Frontal cortex (tissue), 4 donors: ENCODE data around the gene ALKBH5. TPM values are rescaled to one million over a fixed set of nuclear protein-coding genes. Genes with fewer than 3 reads are reported as not detected.

Source experiments
- DNase-seq, 2 donors: peaks; one replicate each; pipeline ENCODE4 v3.0.0; 2012; ENCODE audit warnings: low spot score in 2 of 2
- FAIRE-seq: peaks from 2 replicates; lab custom pipeline; 2012; peaks lifted over from hg19 to GRCh38; lab: Jason Lieb, UNC
- total RNA-seq: library from RNA; depleted of rRNA; stranded (reverse); fragments of >200 nt; gene quantifications from one replicate; pipeline ENCODE4 v1.2.3, GENCODE V29; 2014
- donor health status: control.
- donor health status: control.
- donor health status: control.

The ALKBH5 gene
- total RNA-seq, 1 donor from 2014 or later: 82.7 TPM

DNA sequence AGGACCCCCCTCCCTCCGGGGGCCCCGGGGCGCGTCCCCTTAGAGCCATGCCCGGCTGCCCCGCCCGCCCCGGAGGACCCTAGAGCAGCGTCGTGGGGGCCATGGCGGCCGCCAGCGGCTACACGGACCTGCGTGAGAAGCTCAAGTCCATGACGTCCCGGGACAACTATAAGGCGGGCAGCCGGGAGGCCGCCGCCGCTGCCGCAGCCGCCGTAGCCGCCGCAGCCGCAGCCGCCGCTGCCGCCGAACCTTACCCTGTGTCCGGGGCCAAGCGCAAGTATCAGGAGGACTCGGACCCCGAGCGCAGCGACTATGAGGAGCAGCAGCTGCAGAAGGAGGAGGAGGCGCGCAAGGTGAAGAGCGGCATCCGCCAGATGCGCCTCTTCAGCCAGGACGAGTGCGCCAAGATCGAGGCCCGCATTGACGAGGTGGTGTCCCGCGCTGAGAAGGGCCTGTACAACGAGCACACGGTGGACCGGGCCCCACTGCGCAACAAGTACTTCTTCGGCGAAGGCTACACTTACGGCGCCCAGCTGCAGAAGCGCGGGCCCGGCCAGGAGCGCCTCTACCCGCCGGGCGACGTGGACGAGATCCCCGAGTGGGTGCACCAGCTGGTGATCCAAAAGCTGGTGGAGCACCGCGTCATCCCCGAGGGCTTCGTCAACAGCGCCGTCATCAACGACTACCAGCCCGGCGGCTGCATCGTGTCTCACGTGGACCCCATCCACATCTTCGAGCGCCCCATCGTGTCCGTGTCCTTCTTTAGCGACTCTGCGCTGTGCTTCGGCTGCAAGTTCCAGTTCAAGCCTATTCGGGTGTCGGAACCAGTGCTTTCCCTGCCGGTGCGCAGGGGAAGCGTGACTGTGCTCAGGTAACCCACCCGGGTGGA, 759 bp downstream of the ALKBH5 start:
- FAIRE-seq: no peak

DNA sequence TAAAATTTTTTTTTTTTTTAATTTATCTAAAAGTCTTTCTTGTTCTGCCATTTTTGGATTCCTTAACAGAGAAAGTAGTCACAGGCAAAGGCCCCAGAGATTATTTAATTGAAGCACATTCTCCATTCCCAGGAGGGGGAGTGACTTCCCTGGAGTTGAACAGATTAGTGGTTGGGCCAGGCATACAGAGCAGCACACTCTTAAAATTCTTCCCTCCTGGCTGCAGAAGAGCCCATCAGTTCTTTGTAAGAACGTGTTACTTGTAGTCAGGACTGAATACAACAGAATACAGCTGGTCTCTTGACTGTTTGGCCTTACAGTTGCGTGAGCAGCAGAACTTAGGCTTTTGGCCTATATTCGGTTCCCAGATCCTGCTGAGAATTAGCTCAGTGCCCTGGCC, 1.8 kb downstream of the ALKBH5 start:
- DNase-seq (no peak), FAIRE-seq (no peak)

More for the DNA sequence above, 759 bp downstream of the ALKBH5 start:
- DNase-seq: peak; percentile 44 to 55

DNA sequence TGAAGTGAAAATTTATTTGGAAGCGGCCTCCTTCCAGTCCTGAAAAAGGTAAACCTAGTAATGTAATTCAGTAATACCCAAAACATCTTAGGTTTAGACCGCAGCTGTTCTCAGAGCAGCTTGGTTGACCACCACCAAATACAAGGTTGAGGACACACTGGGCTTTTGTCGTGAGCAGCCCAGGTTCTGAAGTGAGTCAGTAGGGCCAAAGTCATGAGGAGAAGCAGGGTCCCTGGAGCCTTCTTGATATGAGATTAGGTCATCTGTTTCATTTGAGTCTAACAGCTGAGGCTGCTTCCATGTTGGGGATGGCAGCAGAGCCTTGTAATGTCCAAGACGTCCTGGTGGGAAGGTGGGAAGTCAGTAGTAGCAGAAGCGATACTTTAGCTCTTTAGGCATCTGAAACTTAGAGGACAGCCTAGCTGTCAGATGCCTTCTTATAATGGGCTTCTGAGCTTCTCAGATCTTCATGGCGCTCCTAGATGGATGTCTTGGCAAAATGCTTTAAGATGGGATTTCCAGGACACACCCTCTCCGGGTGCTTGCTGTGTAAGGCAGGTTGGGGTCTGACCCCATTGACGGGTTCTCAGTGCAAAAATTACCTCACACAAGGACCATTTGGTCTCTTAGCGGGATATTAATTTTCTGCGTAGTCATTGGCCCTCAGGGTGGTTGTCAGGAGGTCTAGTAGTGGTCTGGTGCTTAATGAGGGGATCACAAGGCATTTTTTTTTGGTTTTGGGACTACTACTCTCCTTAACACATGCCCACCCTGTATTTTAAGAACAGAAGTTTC, 2.4 kb downstream of the ALKBH5 start:
- FAIRE-seq (no peak), DNase-seq (no peak)

DNA sequence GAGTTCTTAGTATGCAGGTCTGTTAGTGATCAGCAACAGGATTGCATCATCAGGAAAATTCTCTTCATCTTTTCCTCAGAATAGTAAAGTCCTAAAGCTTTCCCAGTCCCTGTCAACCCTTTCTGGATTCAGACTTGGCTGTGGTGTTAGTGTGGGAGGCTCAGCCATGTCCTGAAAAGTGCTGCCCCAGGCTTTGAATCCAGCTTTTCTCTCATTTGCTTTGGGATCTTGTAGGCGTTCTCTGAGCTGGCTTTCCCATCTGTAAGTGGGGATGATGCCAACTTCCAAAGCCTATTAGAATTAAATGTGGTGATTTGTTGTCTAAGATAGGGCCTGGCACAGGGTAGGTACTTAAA, 3.0 kb downstream of the ALKBH5 start:
- peak in 1 of 2 donors; percentile 38 for DNase-seq
- no peak for FAIRE-seq

DNA sequence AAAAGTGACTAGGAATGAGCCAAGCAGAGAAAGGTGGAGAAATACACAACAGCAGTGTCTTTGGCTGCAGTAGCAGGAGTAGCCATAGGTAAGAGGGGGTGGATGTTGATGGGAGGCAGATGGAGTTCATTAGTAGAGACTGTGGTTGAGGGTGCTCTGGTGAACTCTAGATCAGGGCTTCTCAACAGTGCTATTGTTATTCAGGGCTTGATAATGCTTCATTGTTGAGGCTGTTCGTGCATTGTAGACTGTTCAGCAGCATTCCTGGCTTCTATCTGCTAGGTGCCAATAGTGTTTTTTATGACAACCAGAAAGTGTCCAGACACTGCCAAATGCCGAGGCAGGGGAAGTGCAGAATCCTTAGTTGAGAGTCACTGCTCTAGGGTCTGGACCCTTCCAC, 3.6 kb downstream of the ALKBH5 start:
- FAIRE-seq: no peak

DNA sequence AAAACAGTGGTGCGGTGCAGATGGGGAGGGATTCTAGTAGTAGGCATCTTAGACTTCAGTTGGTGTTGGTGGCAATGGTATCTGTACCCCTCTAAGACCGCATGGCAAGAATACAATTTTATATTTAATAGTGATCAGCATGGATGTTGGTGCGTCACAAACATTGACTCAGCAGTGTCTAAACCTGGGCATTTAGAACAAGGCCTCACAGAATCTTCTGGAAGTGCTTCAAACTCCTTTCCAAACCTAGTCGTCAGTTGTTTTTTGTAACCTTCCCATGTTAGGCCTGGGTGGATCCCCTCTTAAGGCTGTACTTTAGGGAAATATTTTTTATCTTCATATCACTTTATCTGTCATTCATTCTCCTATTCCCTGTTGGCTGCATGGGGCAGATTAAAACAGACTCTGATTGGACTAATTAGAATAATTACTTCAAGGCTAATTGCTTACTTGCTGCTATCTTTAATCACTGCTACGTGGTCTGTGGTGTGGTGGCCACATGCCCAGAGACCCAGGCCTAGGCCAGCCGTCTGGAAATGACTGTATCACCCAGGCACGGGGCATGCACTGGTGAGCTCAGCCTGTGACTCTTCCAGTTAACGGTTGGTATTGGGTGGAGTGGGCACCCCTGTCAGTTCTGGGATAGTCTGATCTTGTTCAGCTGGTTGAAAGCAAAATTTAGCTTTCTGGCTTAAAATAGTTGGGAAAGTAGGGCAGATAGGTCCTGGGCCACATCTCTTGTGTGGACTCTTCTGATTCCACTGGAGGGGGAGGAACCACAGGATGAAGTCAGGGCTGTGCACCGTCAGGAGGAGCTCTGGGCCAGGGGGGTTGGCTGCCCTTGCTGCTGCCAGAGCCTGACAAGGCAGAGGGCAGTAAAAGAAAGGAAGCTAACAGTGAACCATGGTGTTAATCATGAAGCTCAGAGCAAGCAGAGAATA, 4.5 kb downstream of the ALKBH5 start:
- DNase-seq: no peak
- FAIRE-seq: no peak

More for the DNA sequence above, 3.6 kb downstream of the ALKBH5 start:
- DNase-seq: peak in 1 of 2 donors; percentile 44

DNA sequence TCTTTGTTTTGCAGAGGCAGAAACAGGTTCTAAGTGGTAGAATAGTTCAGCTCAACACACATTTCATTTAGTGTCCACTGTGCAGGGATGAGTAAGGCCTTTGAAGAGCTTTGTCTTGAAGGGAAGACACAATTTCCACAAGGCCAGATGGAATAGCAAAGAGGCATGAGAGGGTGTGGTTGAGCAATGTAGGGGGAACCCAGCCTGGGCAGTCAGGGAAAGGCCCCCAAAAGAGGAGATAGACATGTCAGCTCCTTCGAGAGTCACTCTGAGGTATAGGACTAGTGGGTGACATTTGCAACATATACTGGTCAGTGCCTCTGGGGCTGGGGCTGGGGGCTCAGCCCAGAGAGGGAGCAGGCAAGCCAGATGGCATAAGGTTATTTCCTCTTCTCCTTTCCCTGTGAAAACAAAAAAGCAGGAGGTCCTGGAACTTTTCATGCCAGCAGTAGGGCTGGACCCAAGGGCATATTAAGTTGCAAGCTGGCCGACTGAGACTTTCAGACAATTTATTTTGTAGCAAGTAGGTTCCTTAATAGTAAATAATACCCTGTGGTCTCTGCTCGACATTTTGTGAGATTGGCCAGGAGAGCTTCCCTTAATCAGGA, 7.1 kb downstream of the ALKBH5 start:
- no peak for DNase-seq

DNA sequence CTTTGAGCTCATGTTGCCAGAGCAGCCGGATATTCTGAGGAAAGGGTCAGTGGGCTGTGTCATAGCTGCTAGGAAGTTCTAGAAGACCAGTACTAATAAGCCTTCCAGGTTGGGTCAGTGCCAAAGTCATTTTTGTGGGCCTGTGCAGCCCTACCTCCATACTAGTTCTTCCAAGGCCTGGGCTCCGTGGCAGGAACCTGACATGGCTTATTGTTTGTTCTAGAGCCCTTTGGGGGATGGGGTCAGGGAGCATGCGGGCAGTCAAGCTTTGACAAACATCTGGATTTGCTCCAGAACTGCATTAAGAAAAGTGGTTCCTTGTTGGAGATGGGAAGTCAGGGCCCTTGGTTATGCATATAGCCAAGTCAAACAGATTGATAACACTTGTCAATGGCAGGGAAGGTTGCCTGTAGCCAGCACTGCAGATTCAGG, 7.6 kb downstream of the ALKBH5 start:
- DNase-seq: no peak
- no peak for FAIRE-seq

More for the DNA sequence above, 7.1 kb downstream of the ALKBH5 start:
- no peak for FAIRE-seq

DNA sequence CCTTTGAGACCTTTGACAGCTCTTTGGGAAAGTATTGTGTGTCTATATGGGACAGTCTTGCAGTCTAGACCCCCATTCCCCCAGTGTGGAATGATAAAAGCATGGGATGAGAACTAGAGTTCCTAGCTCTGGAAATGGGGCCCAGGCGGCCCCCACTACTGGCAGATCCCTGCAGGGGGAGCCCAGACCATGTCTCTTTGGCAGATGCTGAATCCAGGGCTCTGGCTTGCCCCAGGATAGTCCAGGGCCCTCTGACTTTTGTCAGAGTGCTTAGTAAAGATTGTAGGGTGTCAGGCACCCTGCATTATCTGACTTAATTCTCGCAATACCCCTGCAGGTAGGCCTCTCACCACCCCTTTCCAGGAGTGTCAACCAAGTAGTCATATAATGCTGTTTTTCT, 8.3 kb downstream of the ALKBH5 start:
- FAIRE-seq (no peak), DNase-seq (no peak)

DNA sequence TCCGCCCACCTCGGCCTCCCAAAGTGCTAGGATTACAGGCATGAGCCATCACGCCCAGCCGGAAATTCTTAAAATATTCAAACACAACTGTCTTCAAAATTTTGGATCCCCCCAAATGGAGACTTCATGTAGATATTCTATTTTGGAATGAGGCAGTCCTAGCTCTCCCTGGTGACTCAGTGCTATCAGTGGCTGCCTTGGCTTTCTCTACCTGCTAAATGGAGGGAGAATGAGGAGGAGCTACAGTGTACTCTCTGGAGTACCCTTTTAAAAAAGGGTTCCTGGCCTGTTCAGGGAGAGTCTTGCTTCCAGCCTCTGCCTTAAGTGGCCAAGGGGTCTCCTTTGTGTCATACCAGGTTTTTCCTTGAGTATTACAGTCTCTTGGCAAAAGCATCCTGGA, 10.8 kb downstream of the ALKBH5 start:
- FAIRE-seq: no peak
- DNase-seq: no peak

DNA sequence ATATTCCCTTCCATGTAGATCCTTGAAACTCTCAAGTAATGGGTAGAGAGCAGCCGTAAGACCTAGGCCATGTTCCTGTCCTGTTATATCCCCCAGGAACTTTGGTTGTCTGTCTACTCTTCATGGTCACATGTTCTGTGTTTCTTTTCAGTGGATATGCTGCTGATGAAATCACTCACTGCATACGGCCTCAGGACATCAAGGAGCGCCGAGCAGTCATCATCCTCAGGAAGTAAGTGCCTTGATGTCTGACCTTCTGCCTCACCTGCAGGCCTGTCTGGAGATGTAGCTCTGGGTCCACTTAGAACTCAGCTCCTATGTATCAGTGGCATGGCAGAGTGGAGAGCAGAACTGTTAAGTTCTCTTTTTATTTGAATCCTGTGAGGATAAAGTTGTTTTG, 11.2 kb downstream of the ALKBH5 start:
- DNase-seq (no peak), FAIRE-seq (no peak)

DNA sequence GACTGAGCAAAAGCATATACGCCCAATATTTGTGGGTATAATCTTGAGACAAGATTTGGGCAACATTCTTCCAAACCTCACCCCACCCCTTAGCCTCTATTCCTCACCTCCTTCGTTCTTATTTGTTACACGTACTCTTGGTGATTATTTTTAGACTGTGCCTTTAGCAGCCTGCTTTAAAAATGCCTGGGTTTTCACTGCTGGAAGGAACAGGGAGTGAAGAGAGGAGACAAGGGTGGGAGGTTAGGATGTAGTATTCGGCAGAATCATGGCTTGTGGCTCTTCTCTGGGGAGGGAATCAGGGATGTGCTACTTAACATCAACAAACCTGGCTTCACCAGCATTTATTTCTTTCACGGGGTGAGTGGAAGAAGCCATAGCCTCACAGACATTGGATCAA, 11.6 kb downstream of the ALKBH5 start:
- FAIRE-seq: no peak

DNA sequence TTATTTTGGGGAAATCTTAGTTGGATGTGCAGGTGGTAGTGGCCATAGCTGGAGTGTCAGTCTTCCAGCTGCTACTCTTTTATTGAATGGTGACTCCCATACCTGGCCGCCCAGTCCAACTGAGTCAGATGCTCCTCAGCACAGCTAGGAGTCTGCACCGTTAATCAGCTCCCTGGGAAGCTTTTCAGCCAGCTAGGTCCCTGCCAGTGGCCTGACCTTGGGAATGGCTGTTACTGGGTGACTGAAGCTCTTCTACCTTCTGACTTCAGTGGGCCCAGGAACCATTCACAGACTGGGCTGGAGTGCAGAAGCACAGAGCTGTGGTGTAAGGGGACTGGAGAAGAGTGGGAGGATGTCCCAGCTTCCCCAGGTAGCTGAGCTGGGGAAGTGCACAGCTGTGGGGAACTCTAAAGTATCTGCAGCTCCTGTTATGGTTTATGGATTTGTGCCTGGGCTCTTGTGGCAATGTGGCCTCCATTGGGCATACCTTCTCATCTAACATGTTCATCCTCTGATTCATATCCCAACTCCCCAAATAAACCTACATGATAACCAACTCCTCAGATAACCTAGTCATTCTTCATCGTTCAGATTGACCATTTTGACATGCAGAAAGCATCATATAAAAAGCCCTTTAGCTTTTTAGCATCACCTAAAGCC, 14.0 kb downstream of the ALKBH5 start:
- DNase-seq: no peak
- FAIRE-seq: no peak

More for the DNA sequence above, 11.6 kb downstream of the ALKBH5 start:
- DNase-seq: no peak

DNA sequence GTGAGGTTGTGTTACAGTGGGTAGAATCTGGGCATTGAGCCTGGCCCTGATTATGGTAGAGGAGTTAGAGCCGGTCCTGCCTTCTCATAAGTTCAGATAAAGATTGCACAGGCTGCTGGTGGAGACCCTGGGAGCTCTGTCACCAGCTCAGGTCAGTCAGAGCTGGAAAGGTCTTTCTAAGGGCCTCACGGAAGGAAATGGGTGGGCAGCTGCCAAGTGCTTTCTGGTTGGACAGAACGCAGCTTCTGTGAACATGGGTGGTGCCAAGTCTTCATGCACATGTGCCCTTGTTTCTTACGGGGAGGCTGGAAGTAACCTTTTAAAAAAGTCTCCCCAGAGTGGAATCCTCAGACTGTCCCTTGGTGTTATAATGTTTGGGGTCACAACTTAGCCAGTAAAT, 14.9 kb downstream of the ALKBH5 start:
- FAIRE-seq (no peak), DNase-seq (no peak)

DNA sequence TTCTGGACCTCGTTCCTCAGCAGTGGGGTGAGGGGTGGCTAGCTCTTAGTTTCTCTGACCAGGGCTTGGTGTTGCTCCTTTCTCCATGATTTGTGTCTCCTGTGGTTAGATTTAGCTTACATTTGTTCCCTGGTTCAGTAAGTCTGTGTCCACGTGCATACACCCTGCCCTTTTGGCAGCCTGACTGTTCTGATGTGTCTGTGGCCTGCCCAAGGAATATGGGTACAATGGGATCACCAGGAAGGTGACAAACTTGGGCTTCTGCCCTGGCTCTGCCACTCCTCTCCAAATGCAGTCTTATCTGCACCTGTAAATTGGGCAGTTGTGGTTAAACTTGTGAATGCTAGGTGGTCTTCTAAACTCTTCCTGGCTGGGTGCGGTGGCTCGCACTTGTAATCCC, 17.5 kb downstream of the ALKBH5 start:
- DNase-seq (no peak), FAIRE-seq (no peak)

DNA sequence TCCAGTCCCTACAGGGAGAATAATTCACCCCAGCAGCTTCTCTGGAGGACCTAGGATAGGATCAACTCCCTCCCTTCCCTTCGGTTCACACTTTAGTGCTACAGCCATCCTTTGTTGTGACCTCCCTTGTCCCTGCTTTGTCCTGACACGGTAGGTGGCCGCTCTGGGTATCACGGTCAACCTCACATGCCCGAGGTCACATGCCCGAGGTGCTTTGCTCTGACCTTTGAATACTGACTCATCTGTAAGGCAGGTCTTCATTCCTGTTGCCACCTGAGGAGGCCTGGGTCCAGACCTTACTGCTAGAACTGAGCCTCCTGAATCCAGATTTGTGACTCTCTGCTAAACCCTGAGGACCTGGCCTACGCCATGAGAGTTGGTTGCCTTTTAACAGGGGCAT, 19.7 kb downstream of the ALKBH5 start:
- DNase-seq (no peak), FAIRE-seq (no peak)

DNA sequence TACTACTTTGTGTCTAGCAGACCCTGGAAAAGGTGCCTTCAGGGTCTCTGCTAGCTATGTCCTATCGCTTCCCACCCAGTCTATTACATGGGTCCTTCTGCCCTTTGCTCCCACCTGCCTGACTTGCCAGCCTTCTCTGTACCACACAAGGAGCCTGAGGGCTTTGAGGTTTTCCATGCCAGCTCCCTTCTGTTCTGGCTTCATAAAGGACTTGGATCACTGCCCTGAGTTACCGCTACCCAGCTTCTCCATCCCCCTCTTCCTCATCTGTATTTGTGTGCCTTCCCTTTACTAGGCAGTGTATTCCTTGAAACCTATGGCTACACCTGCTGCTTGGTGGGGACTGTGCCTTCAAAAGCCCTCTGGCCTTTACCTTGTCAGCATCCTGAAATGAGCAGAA, 22.2 kb downstream of the ALKBH5 start:
- no peak for DNase-seq
- no peak for FAIRE-seq

DNA sequence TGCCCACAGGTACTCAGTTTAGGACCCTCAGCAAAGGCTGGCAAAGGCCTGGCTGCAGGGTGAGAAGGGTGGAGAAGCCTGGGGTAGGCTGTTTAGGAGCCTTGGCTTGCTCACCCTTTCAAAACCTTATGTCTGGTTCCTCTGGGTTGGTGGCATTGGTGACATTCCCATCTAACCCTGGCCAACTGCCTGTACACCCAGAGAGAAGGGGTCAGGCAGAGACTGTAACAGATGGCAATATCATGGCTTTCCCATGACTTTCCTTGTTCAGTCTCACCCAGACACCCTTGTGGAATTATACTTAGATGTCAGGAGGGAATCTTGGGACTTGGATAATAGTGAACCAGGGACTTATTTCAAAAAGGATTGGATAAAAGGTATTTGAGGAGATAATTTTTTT, 23.3 kb downstream of the ALKBH5 start:
- FAIRE-seq (no peak), DNase-seq (no peak)

DNA sequence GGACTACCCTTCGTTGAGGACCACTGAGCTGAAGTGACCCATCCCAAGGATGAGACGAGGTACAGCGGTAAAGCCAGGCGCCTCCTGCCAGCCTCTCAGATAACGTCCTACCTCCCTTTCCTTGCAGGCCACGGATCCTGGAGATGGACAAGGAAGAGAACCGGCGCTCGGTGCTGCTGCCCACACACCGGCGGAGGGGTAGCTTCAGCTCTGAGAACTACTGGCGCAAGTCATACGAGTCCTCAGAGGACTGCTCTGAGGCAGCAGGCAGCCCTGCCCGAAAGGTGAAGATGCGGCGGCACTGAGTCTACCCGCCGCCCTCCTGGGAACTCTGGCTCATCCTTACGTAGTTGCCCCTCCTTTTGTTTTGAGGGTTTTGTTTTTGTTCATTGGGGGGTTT, 24.5 kb downstream of the ALKBH5 start:
- DNase-seq (no peak), FAIRE-seq (no peak)
